ENCODE data around the gene SOX12.

GRCh38 chr20:346640-347316 is 21.4 kb downstream of the SOX12 start, which contains the start of gene NRSN2:
- TF ChIP-seq CTCF (IDR thresholded peaks at IDR 0.05; ENCODE audit: insufficient read depth, low read depth, low read length) (no peak), EZH2 (IDR thresholded peaks at IDR 0.05; ENCODE audit: insufficient read depth, low read length) (no peak)

Measured in astrocyte (in vitro differentiated cells and primary cell).